Left ventricle myocardium inferior (tissue), 1 donor: ENCODE measurements around the gene FBXO10. TPM values are rescaled to one million over a fixed set of nuclear protein-coding genes. Genes with fewer than 3 reads are reported as not detected.

Experiments used
- DNase-seq: peaks from one replicate; pipeline ENCODE4 v3.0.0-alpha.2; 2020
- H3K27ac ChIP-seq: fragments of 200-600 bp; replicated peaks from 2 replicates; pipeline ENCODE4 v1.8.0; 2021
- H3K27me3 ChIP-seq: fragments of 200-600 bp; 2 replicates; pipeline ENCODE4 v1.8.0; 2021; ENCODE audit warnings: low read depth
- H3K36me3 ChIP-seq: fragments of 200-600 bp; 2 replicates; pipeline ENCODE4 v1.8.0; 2021
- H3K4me1 ChIP-seq: fragments of 200-600 bp; 2 replicates; pipeline ENCODE4 v1.8.0; 2021
- H3K4me3 ChIP-seq: fragments of 200-600 bp; 2 replicates; pipeline ENCODE4 v1.8.0; 2021; ENCODE audit warnings: mild to moderate bottlenecking, moderate library complexity
- H3K9me3 ChIP-seq: fragments of 200-600 bp; replicated peaks from 2 replicates; pipeline ENCODE4 v1.8.0; 2021
- CTCF ChIP-seq: fragments of 200-600 bp; IDR thresholded peaks from 2 replicates; pipeline ENCODE4 v1.8.0; 2021; ENCODE audit warnings: antibody characterized with exemption, mild to moderate bottlenecking, borderline replicate concordance
- intact Hi-C: fragments of 100-400 bp; cut with micrococcal nuclease; formaldehyde crosslinking; loops from one replicate; pipeline ENCODE4 v1.11.0; 2022
- total RNA-seq: library from RNA; stranded (reverse); fragmentation: NEBNext Ultra II Directional; extraction: Animal tissue kit (Norgen Biotek cat#: 25700); gene quantifications from one replicate; pipeline ENCODE4 v1.2.1, GENCODE V29; 2021
- donor health status: DM: no; HTN: yes; CAD: no; lungs with severe emphysema.

Gene FBXO10
- total RNA-seq, 1 donor from 2014 or later: 6.7 TPM

- Histone ChIP-seq H3K27ac (no peak overlapping the region), H3K36me3 (no peaks in the 10 kb centered on the region), H3K4me1 (no peaks in the 10 kb centered on the region), H3K9me3 (no peaks in the 10 kb centered on the region), H3K4me3 (no peak overlapping the region), H3K27me3 (peaks cover 6% of the 10 kb centered on the region)
- DNase-seq: no peak
- no peak for TF ChIP-seq CTCF
- intact Hi-C loops: no loop called here
These were observed 47.1 kb upstream of the FBXO10 start for GRCh38 chr9:37623267-37623666.

DNA sequence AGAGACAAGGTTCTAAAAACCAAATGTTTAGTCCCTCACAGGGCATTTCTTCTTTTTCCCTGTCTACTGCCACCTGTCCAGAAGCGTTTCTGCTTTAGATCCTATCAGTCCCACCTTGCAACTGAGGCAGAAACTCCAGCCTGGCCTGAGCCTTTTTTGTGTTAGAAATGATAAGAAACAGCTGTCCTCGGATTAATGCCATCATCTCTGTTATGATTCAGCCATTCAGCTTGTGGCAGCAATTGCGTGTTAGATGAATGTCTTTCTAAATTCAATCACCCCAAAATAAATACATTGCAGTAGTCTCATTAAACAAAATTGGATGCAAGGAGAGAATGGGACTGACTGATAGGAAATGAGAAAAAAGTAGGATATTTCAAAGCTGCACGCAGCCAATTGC lies 46.3 kb upstream of the FBXO10 start:
- no peak overlapping the region for H3K27ac ChIP-seq
- peaks cover 6% of the 10 kb centered on the region for H3K27me3 ChIP-seq
- no peak overlapping the region for H3K4me3 ChIP-seq
- no peak for TF ChIP-seq CTCF
- intact Hi-C loops: no loop called here
- DNase-seq: no peak
- H3K4me1 ChIP-seq: no peaks in the 10 kb centered on the region
- H3K36me3 ChIP-seq: no peaks in the 10 kb centered on the region
- H3K9me3 ChIP-seq: no peaks in the 10 kb centered on the region

GRCh38 chr9:37621273-37622121 lies 45.3 kb upstream of the FBXO10 start:
- intact Hi-C loops: no loop called here
- DNase-seq: no peak
- Histone ChIP-seq H3K27me3 (peaks cover 6% of the 10 kb centered on the region), H3K27ac (no peak overlapping the region), H3K4me3 (no peak overlapping the region), H3K36me3 (no peaks in the 10 kb centered on the region), H3K9me3 (no peaks in the 10 kb centered on the region), H3K4me1 (no peaks in the 10 kb centered on the region)
- no peak for TF ChIP-seq CTCF

GRCh38 chr9:37620396-37620795 lies 44.2 kb upstream of the FBXO10 start:
- Histone ChIP-seq H3K36me3 (no peaks in the 10 kb centered on the region), H3K4me3 (no peak overlapping the region), H3K9me3 (no peaks in the 10 kb centered on the region), H3K27me3 (no peaks in the 10 kb centered on the region), H3K4me1 (no peaks in the 10 kb centered on the region), H3K27ac (no peak overlapping the region)
- no peak for TF ChIP-seq CTCF
- intact Hi-C loops: no loop called here
- DNase-seq: no peak

GRCh38 chr9:37619806-37620205 lies 43.6 kb upstream of the FBXO10 start:
- no peak for DNase-seq
- Histone ChIP-seq H3K27ac (no peak overlapping the region), H3K27me3 (no peaks in the 10 kb centered on the region), H3K36me3 (no peaks in the 10 kb centered on the region), H3K4me1 (no peaks in the 10 kb centered on the region), H3K4me3 (no peak overlapping the region), H3K9me3 (no peaks in the 10 kb centered on the region)
- intact Hi-C loops: no loop called here
- no peak for TF ChIP-seq CTCF
